Panc1 (cell line): ENCODE measurements around the gene PAQR7. TPM values are rescaled to one million over a fixed set of nuclear protein-coding genes. Genes with fewer than 3 reads are reported as not detected.
A peak's percentile ranks its signal among the peaks of the same experiment; 100 is the strongest.

ENCODE experiments used
- ATAC-seq: fragments of 200-7000 bp; cut with Tn5 transposase; 2 replicates; pipeline ENCODE4 v1.9.1; 2020; ENCODE audit warnings: mild to moderate bottlenecking, moderate library complexity
- BruUV-seq: library from RNA; stranded (reverse); fragments of 400-500 nt; replicated peaks from 2 replicates; lab custom pipeline; 2021; lab: Mats Ljungman, UMichigan
- CTCF ChIA-PET: fragments of 300-600 bp; sonication (Branson Sonifier 250); formaldehyde crosslinking; loops from one replicate; lab custom pipeline; 2022; ENCODE audit warnings: antibody characterized with exemption; lab: Charles Lee
- POLR2A ChIA-PET: fragments of 300-600 bp; sonication (Branson Sonifier 250); formaldehyde crosslinking; loops from one replicate; lab custom pipeline; 2022; ENCODE audit warnings: antibody characterized with exemption; lab: Charles Lee
- DNase-seq: peaks from one replicate; pipeline ENCODE4 v3.0.0-alpha.2; 2010; ENCODE audit warnings: low read depth, low spot score
- H3K27ac ChIP-seq: 2 replicates; pipeline ENCODE4 v1.5.1; 2011; ENCODE audit warnings: mild to moderate bottlenecking, low read length, inconsistent platforms
- H3K27me3 ChIP-seq: fragments of 200-500 bp; sonication (Bioruptor generic); 2 replicates; pipeline ENCODE4 v1.6.0; 2014; ENCODE audit warnings: low read length, inconsistent platforms; ENCODE audit not compliant: control insufficient read depth, insufficient read depth
- H3K36me3 ChIP-seq: fragments of 200-500 bp; sonication (Bioruptor generic); 2 replicates; pipeline ENCODE4 v1.5.1; 2014; ENCODE audit warnings: inconsistent platforms, mild to moderate bottlenecking, low read length, moderate library complexity; ENCODE audit not compliant: control insufficient read depth, insufficient read depth
- H3K4me1 ChIP-seq: 2 replicates; pipeline ENCODE4 v1.5.1; 2011; ENCODE audit warnings: inconsistent platforms, mild to moderate bottlenecking, low read length, moderate library complexity; ENCODE audit not compliant: control insufficient read depth, insufficient read depth
- H3K4me3 ChIP-seq, 2 experiments: 2 replicates each; pipeline ENCODE4 v1.5.1; 2011 to 2012; ENCODE audit warnings: low read depth in 2 of 2, low read length in 2 of 2, mild to moderate bottlenecking in 2 of 2, inconsistent platforms in 1 of 2, moderate library complexity in 1 of 2
- H3K9me3 ChIP-seq: fragments of 200-500 bp; sonication (Bioruptor generic); 2 replicates; pipeline ENCODE4 v1.5.1; 2014; ENCODE audit warnings: low read depth, mild to moderate bottlenecking, inconsistent platforms, low read length, moderate library complexity; ENCODE audit not compliant: control insufficient read depth, insufficient read depth
- CTCF ChIP-seq: fragments of 450-650 bp; IDR thresholded peaks from 2 replicates; pipeline ENCODE4 v1.5.1; 2017; ENCODE audit warnings: mild to moderate bottlenecking
- POLR2AphosphoS5 ChIP-seq: IDR thresholded peaks from 2 replicates; pipeline ENCODE4 v1.6.1; 2012; ENCODE audit warnings: mild to moderate bottlenecking, low read depth, low read length, moderate library complexity
- REST ChIP-seq, 2 experiments: IDR thresholded peaks; 2 replicates each; pipeline ENCODE4 v1.6.1; 2011 to 2012; ENCODE audit warnings: low read depth in 2 of 2, control low read depth in 1 of 2, low read length in 1 of 2, mild to moderate bottlenecking in 1 of 2, moderate library complexity in 1 of 2; ENCODE audit not compliant: insufficient read depth in 1 of 2
- SIN3A ChIP-seq: IDR thresholded peaks from 2 replicates; pipeline ENCODE4 v1.6.1; 2012; ENCODE audit warnings: low read depth, mild to moderate bottlenecking, low read length, moderate library complexity, borderline replicate concordance; ENCODE audit not compliant: insufficient read depth
- TCF7L2 ChIP-seq: IDR thresholded peaks from 2 replicates; pipeline ENCODE4 v1.6.1; 2011; ENCODE audit warnings: mild to moderate bottlenecking, low read depth, low read length, inconsistent platforms
- in situ Hi-C: cut with HindIII; loops from 2 replicates; pipeline ENCODE4 v1.10.0; 2016; ENCODE audit warnings: low sequenced_read_pairs, low pct_unique_long_range_greater_than_20kb
- intact Hi-C: fragments of 100-400 bp; cut with micrococcal nuclease; formaldehyde crosslinking; loops from one replicate; pipeline ENCODE4 v1.10.0; 2022; ENCODE audit not compliant: unreplicated experiment
- total RNA-seq: library from RNA; stranded (reverse); gene quantifications from one replicate; pipeline ENCODE4 v1.2.1, GENCODE V29; 2021; ENCODE audit not compliant: unreplicated experiment

The PAQR7 gene
- total RNA-seq, 1 experiment from 2014 or later, result 30.9 TPM

GRCh38 chr1:25874209-25874608, 1.3 kb downstream of the PAQR7 start:
- intact Hi-C loops, result no loop called here
- H3K4me1 ChIP-seq, result peaks cover 43% of the 10 kb centered on the region
- no peak for TF ChIP-seq SIN3A
- no peak for TF ChIP-seq CTCF
- no peak for TF ChIP-seq POLR2AphosphoS5
- TF ChIP-seq REST (IDR thresholded peaks at IDR 0.05; ENCODE audit: insufficient read depth in 1 of 2, low read depth in 2 of 2, low read length in 1 of 2), result no peak
- no peak for TF ChIP-seq TCF7L2
- no peaks in the 10 kb centered on the region for H3K9me3 ChIP-seq
- no peaks in the 10 kb centered on the region; the same call in 1 of the 2 replicates for H3K36me3 ChIP-seq
- BruUV-seq, result no TSS peak
- no peaks in the 10 kb centered on the region for H3K27me3 ChIP-seq
- in situ Hi-C loops, result no loop called here
- POLR2A ChIA-PET, result interaction anchor here (0.6 kb wide), 1 partner anchor 250 kb away, joined by 11 read pairs; no protein-coding TSS in a partner anchor
- CTCF ChIA-PET, result no interaction called here
- no peak for DNase-seq
- peak overlapping the region; percentile 57 to 73 for H3K4me3 ChIP-seq
- peak overlapping the region; percentile 83 for H3K27ac ChIP-seq
- no peak for ATAC-seq

GRCh38 chr1:25873120-25873519, 2.4 kb downstream of the PAQR7 start:
- BruUV-seq, result no TSS peak
- Histone ChIP-seq H3K4me1 (peaks cover 43% of the 10 kb centered on the region), H3K36me3 (no peaks in the 10 kb centered on the region; the same call in 1 of the 2 replicates), H3K4me3 (no peak overlapping the region), H3K27me3 (no peaks in the 10 kb centered on the region), H3K27ac (peak overlapping the region; percentile 20; the same call in 1 of the 2 replicates), H3K9me3 (no peaks in the 10 kb centered on the region)
- CTCF ChIA-PET, result no interaction called here
- no peak for TF ChIP-seq POLR2AphosphoS5
- no peak for TF ChIP-seq SIN3A
- TF ChIP-seq CTCF, result no peak
- TF ChIP-seq TCF7L2, result no peak
- TF ChIP-seq REST (IDR thresholded peaks at IDR 0.05; ENCODE audit: insufficient read depth in 1 of 2, low read depth in 2 of 2, low read length in 1 of 2), result no peak
- in situ Hi-C loops (no loop called here), intact Hi-C loops (no loop called here)
- POLR2A ChIA-PET, result no interaction called here
- ATAC-seq (no peak), DNase-seq (no peak)
